Measurements from ENCODE around the gene PRIMPOL.
"Not testable (repeated sequence)": the region's sequence is repeated elsewhere in the genome, so short reads cannot be mapped to it uniquely, and the experiment has no call there.

GRCh38 chr4:184652681-184653080, 3.1 kb downstream of the PRIMPOL start:
- TF ChIP-seq, protein P1, sequence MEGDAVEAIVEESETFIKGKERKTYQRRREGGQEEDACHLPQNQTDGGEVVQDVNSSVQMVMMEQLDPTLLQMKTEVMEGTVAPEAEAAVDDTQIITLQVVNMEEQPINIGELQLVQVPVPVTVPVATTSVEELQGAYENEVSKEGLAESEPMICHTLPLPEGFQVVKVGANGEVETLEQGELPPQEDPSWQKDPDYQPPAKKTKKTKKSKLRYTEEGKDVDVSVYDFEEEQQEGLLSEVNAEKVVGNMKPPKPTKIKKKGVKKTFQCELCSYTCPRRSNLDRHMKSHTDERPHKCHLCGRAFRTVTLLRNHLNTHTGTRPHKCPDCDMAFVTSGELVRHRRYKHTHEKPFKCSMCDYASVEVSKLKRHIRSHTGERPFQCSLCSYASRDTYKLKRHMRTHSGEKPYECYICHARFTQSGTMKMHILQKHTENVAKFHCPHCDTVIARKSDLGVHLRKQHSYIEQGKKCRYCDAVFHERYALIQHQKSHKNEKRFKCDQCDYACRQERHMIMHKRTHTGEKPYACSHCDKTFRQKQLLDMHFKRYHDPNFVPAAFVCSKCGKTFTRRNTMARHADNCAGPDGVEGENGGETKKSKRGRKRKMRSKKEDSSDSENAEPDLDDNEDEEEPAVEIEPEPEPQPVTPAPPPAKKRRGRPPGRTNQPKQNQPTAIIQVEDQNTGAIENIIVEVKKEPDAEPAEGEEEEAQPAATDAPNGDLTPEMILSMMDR (conservative IDR thresholded peaks at IDR 0.05; ENCODE audit: low read depth, low read length), result not testable (repeated sequence)
- not testable (repeated sequence) for TF ChIP-seq POLR2A (IDR thresholded peaks at IDR 0.05; ENCODE audit: low read depth, low read length); RAD21 (IDR thresholded peaks at IDR 0.05; ENCODE audit: low read length)
- TF ChIP-seq, protein P2, sequence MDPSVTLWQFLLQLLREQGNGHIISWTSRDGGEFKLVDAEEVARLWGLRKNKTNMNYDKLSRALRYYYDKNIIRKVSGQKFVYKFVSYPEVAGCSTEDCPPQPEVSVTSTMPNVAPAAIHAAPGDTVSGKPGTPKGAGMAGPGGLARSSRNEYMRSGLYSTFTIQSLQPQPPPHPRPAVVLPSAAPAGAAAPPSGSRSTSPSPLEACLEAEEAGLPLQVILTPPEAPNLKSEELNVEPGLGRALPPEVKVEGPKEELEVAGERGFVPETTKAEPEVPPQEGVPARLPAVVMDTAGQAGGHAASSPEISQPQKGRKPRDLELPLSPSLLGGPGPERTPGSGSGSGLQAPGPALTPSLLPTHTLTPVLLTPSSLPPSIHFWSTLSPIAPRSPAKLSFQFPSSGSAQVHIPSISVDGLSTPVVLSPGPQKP (IDR thresholded peaks at IDR 0.05; ENCODE audit: borderline replicate concordance, low read depth, low read length), result not testable (repeated sequence)

Measured in IMR-90 (cell line).